ENCODE data around the gene OBSCN. TPM values are rescaled to one million over a fixed set of nuclear protein-coding genes. Genes with fewer than 3 reads are reported as not detected.

The OBSCN gene
- total and polyA plus RNA-seq, 2 of the 13 experiments (the other 11 are each of a cell fraction or from before 2014, with no cell fraction given): 0.20 TPM

- TF ChIP-seq KAT8 (CRISPR knock-in tag; IDR thresholded peaks at IDR 0.05): no peak
These were observed 30.2 kb downstream of the OBSCN start (continued) for GRCh38 chr1:228238007-228238406.

DNA sequence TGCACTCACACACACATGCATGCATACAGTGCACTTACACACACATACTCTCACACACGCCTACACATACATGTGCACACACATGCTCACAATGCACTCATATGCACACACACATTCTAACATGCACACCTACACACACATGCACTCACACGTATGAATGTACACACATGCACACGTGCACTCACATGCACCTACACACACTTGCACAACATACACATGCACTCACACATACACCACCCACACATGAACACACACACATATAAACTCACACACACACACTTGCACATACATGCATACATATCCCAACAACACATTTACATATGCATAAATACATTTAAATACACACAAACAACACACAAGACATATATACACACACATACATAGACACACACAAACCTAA is 30.6 kb downstream of the OBSCN start:
- WGBS (ENCODE audit: low lambda C conversion rate): 21% methylated on average over 3 of the region's 3 CpGs
- no peak overlapping the region for H2AFZ ChIP-seq (ENCODE audit: low read length)
- ChIA-PET POLR2A (no interaction called here), CTCF (ENCODE audit: low intra/inter-chr PET ratio, low total read pairs) (no interaction called here)
- no peaks in the 10 kb centered on the region for H4K20me1 ChIP-seq (ENCODE audit: insufficient read depth, low read length)
- FAIRE-seq (no peak), DNase-seq (ENCODE audit: low spot score) (no peak), ATAC-seq (no peak)
- H3K4me3 ChIP-seq (replicated peaks in 1 of 3; ENCODE audit: insufficient read depth in 1 of 3, low read depth in 2 of 3, low read length in 3 of 3): no peak overlapping the region
- no peak overlapping the region for H3K4me2 ChIP-seq (ENCODE audit: low read depth, low read length)
- intact Hi-C loops (cut with micrococcal nuclease; ENCODE audit: unreplicated experiment): no loop called here
- peaks cover 7% of the 10 kb centered on the region; the same call in 1 of the 2 replicates for H3K4me1 ChIP-seq (ENCODE audit: insufficient read depth, low read length)
- no peaks in the 10 kb centered on the region for H3K36me3 ChIP-seq (replicated peaks in 1 of 2; ENCODE audit: control insufficient read depth in 1 of 2, insufficient read depth in 2 of 2, low read length in 2 of 2)
- H3K27ac ChIP-seq (ENCODE audit: extremely low read length, insufficient read depth, low read length): no peak overlapping the region
- H3K79me2 ChIP-seq (ENCODE audit: insufficient read depth, low read length): no peaks in the 10 kb centered on the region
- BruUV-seq (replicated peaks): no TSS peak
- peaks cover 24% of the 10 kb centered on the region for H3K9me3 ChIP-seq (ENCODE audit: low read length)
- in situ Hi-C loops (cut with HindIII; ENCODE audit: extremely low pct_ligation_motif_present, low pct_unique_long_range_greater_than_20kb): no loop called here
- H3K27me3 ChIP-seq (ENCODE audit: control insufficient read depth in 1 of 2, insufficient read depth in 2 of 2, low read length in 2 of 2): no peaks in the 10 kb centered on the region; a peak in 1 of 5 replicates
- TF ChIP-seq ZNF207 (IDR thresholded peaks at IDR 0.05; ENCODE audit: borderline replicate concordance) (0 out of 2 replicates have a peak, but pooled peaks have one; percentile 76), ZNF749 (CRISPR knock-in tag; IDR thresholded peaks at IDR 0.05; ENCODE audit: borderline replicate concordance) (no peak)
- TF ChIP-seq, protein P1, sequence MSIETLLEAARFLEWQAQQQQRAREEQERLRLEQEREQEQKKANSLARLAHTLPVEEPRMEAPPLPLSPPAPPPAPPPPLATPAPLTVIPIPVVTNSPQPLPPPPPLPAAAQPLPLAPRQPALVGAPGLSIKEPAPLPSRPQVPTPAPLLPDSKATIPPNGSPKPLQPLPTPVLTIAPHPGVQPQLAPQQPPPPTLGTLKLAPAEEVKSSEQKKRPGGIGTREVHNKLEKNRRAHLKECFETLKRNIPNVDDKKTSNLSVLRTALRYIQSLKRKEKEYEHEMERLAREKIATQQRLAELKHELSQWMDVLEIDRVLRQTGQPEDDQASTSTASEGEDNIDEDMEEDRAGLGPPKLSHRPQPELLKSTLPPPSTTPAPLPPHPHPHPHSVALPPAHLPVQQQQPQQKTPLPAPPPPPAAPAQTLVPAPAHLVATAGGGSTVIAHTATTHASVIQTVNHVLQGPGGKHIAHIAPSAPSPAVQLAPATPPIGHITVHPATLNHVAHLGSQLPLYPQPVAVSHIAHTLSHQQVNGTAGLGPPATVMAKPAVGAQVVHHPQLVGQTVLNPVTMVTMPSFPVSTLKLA (IDR thresholded peaks at IDR 0.05): peak; percentile 78
- H3K9ac ChIP-seq (ENCODE audit: insufficient read depth, low read depth, low read length): no peak overlapping the region
